ENCODE measurements around the gene POR.

The POR gene

DNA sequence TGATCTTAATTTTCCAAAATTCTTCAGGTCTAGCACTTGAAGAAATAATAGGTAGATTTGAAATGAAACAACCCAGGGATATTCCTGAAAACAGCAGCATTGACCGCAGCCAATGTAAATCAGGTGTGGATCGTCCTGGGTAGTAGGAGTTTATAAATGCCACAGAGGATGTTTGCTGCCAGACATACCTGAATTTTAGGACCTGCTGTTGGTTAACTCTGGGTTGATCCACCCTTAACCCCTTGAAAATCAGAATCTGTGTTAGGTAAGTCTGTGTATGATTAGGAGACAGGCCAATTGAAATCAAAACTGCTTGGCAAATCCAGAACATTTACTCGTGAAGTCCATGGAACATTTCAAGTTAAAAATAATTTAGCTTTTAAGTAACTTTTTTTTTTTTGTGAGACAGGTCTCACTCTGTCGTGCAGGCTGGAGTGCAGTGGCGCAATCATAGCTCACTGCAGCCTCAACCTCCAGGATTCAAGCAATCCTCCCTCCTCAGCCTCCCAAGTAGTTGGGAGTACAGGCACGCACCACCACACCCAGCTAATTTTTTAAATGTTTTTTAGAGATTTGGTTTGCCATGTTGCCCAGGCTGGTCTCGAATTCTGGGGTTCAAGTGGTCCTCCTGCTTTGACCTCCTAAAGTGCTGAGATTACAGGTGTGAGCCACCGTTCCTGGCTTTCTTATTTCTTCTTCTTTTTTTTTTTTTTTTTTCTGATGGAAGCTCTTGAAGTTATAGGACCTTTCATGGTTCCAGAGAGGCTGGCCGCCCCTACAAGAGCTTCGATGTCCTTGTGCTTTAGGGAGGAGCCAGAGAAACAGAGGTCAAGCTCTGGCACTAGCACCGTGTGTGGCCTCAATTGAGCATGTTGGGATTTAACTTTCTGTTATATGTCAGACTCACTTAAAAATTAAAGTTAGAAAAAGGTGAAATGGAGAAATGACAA lies 2.0 kb downstream of the POR start:
- no peak for DNase-seq

DNA sequence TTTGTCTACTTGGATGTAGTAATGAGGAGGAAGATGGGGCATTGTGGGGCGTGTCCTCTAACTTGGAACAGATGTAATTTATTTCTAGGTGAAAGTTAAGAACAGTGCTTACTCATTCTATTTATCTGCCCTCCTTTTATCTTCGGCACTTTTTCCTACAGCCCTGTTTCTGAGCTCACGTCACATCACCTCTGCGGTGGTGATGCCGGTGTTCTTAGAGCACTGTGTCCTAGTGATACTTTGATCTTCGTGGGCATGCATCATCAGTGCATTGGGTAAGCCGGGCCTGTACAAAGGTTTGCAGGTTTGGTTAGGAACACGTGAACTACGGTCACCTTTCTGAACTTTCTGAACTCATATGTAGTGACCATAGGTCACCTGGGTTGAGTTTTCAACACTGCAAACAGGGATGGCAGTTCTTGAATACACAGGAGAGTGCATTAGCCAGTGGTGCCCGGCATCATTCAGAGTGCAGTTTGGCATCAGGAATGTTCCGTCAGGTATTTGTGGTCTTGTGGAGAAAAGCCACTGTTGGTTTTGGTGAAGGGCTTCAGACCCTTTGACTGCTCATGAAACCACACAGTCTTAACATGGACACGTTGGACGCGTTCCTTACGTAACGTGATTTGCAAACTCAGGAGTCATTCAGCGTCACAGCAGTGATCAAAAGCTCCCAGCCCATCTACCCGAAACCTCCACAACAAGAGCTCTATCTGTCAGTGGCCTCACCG lies 5.6 kb downstream of the POR start:
- DNase-seq, result peak; percentile 49

DNA sequence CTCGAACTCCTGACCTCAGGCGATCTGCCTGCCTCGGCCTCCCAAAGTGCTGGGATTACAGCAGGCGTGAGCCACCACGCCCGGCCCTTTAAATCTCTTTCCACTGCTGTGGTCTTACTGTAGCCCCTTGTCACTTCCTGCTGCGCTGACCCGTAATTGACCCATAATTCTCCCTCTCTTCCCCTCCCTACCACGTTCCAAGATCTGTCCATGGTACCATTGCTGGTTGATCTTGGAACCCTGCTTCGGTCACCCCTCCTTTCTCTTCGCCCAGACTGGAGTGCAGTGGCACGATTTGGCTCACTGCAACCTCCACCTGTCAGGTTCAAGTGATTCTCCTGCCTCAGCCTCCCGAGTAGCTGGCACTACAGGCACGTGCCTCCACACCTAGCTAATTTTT lies 6.5 kb downstream of the POR start:
- DNase-seq, result no peak

DNA sequence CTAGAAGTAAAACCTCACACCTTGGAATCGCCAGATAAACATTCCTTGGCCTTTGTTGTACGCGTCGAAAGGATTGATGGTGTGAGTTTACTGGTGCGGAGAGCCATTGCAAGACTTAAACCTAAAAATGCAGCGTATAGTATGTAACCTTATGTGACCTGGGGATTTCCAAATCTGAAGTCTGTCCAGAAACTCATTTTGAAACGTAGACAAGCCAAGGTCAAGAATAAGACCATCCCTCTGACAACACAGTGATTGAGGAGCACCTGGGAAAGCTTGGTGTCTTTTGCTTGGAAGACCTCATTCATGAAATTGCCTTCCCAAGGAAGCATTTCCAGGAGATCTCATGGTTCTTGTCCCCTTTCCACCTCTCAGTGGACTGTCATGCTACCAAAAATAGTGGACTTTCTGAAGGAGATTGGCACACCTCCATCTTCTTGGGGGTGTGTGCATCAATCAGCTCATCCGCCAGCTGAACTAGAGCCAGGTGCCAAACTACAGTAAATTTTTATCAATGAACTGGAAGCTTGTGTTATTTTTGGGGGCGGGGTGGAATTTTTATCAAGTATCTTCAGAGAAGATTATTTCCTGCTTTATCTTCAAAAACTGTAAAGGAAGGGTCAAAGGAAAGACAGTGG lies 8.1 kb downstream of the POR start:
- no peak for DNase-seq

DNA sequence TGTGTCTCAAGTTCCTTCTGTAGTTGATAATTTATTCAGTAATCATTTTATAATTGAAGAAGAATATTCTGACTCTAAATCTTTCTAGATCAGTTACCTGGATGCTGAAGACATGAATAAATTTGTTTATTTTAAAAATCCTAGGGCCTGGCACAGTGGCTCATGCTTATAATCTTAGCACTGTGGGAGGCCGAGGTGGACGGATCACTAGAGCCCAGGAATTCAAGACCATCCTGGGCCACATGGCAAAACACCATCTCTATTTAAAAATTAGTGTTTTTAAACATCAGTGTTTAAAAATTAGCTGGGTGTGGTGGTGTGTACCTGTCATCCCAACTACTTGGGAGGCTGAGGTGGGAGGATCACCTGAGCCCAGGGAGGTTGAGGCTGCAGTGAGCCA lies 9.3 kb downstream of the POR start:
- DNase-seq, result no peak

DNA sequence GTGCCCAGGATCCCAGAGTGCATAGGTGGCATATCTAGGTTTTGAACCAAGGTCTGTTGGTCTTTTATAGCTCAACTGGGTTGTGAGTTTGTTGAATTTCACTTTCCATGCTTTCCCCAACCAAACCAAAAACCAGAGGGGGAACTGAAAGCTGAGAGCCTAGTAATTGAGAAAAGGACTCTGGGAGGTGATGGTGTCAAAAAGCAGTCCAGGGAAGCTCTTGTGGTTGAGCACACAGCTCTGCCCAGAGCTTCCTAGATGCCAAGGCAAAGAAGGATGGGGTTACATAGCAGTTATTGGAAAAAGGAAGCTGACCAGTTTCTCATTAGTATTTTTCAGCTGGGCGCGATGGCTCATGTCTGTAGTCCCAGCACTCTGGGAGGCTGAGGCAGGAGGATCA lies 9.9 kb downstream of the POR start:
- DNase-seq, result no peak

DNA sequence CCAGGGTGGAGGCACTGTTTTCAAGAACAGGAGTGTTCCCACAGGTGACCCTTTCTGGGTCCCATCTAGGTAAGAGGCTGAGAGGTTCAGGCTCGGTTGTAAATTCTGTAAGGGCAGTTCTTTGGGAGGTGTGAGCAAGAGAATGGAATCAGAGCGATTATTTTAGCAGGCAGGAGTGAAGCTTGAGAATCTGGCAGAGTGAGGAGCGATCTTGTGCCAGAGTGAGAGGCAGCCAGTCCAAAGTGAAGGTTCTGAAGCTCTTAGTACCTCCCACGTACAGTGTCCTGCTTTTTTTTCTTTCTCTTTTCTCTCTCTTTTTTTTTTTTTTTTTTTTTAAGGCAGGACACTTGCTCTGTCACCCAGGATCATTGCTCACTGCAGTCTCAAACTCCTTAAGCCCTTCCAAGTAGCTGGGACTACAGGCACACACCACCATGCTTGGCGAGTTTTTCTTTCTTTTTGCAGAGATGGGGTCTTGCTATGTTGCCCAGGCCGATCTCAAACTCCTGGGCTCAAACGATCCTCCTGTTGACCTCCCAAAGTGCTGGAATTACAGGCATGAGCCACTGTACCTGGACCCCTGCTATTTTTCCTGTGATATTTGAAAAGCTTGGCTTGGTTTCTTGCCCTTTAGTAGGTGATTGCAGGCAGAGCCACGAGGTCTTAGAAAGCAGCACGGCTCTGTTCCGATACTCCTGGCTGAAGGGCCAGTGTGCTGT lies 10.9 kb downstream of the POR start:
- DNase-seq, result no peak

DNA sequence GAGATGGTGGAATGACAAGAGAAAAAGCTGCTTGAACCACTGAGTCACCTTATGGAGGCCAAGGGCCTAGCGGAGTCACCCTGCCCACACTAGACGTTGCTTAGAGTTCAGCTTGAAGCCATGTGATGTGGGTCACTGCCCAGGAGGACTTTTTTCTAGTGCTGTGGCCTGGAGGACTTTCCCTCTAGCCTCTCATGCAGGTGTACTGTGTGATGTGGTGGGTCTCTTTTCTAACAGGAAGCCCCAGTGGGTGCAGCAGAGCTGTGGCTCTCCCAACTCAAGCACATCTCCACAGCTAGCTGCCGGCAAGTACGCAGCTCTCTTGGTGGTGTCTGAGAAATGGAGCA lies 13.6 kb downstream of the POR start:
- DNase-seq, result no peak

DNA sequence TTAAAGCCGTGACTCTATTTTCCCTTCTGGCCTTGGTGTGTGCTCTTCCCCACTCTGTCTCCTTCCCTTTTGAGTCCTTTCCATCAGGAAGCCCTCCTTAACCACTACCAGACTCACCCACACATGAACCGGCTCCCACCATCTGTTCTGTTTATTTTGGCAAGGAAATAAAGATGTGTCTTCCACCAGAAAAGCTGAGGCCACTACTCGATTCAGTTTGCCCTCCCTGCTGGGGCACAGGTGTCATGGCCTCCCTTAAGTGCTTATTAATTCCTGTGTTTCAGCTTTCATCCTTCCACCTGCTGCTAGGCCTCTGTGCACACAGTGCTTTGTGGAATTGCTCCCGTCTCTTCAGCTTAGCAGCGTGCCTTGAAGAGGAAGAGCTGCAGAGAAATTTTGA lies 16.7 kb downstream of the POR start:
- no peak for DNase-seq

DNA sequence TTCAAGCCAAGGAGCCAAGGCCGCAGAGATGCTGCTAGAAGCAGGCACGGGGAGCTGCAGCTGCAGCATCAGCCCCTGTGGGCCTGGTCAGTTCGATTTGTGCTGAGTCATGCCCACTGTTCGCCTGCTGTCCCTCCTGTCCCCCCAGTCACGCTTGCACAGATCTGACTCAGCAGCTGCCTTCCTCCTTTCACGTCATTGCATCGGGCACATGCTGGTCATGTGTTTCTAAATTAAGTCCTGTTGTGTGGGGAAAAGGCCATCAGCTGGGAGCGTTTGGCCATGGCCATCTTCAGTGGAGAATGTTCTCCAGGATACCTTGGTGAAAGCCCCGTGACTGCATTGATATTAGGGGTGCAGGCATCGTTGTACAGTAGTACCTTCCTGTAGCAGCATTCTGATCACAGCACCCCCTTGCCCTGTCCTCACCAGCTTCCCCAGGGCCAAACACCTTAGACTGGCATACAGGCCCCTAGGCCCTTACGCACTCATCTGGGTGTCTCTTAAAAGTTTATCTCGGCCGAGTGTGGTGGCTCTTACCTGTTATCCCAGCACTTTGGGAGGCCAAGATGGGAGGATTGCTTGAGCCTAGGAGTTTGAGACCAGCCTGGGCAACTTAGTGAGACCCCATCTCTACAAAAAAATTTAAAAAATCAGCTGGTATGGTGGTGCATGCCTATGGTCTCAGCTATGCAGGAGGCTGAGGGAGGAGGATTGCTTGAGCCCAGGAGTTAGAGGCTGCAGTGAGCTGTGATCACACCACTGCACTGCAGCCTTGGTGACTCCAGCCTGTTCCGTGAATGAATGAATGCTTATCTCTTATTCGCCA lies 23.2 kb downstream of the POR start:
- no peak for DNase-seq

DNA sequence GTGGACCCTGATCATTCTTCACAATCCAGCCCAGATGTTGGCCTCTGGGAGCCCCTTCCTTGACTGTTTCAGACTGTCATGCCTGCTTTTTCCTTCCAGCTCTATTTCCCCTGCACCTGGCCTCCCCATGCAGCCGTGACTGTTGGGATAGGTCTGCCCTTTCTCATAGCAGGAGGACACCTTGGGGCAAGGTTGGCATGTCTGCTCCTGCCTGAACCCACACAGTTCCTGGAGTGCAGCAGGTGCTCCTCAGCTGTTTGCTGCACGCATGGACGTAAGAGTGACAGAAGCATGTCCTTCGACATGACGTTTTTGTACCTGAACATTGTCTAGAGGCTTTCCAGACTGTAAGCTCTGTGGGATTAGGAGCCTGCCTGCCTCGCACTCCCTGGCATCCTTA lies 24.0 kb downstream of the POR start:
- no peak for DNase-seq

DNA sequence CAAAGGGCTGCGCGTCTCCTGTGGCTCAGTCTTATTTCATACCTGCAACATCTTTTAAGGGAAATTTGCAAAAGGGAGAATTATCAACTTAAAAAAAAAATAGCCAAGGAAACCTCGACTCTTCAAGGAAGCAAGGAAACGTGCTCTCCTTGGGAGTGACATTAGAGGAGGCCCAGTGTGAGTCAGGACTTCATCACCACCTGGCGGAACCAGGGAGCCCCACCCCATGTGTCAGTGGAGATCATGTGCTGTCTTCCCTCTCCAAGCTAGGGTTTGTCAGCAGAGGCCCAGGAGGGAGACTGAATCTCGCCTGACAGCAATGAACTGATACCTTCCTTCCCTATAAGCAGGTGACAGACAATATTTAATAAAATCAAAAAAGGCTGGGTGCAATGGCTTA lies 28.9 kb downstream of the POR start:
- DNase-seq, result no peak

DNA sequence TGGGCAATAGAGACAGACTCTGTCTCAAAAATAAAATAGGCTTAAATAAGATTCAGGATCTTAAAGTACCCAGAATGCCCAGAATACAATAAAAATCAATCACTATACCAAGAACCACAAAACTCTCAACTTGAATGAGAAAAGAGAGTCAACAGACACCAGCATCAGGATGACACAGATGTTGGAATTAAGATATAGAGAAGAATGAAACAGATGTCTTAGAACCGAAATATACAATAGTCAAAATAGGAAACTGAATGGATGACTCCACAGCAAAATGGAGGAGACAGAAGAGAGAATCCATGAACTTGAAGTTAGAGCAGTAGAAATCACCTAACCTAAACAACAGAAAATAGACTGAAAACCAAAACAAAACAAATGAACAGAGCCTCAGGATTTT lies 29.6 kb downstream of the POR start:
- DNase-seq, result no peak

DNA sequence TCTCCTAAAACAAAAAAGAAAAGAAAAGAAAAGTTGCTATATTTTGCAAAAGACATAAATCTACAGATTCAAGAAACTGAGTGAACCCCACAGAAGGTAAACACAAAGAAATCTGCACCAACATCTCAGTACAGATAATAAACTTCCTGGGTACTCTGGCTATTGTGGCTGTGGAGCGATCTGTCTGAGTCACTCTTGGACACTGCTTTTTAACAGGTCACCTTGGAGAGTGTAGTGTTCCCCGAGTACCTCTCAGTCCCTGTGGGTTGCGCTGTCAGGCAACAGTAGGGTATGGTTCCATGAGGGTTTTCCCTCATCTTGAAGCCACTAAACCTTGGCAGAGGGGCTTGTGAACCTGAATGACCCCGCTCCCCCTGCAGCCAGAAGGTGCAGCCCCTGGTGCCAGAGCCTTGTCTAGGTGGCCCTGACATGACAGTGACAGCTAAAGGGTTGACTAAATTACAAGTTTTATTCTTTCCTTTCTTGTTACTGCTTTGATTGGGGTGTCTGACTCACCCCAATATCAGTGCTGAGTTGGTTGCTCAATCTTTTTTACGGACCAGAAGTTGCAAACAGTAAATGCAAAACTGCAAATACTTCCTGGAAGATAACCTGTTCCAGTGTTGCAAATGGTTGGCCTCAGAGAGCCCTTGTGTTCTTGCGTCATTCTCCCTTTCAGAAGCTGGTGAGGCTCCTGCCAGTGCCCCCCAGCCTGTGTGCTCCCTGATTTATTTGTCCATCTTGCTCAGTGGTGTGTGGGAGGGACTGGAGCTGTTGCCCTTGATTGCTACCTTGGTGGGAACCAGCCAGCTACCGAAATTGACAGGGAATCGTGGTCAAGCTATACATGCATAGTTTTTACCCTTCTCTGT lies 30.6 kb downstream of the POR start:
- DNase-seq, result no peak

DNA sequence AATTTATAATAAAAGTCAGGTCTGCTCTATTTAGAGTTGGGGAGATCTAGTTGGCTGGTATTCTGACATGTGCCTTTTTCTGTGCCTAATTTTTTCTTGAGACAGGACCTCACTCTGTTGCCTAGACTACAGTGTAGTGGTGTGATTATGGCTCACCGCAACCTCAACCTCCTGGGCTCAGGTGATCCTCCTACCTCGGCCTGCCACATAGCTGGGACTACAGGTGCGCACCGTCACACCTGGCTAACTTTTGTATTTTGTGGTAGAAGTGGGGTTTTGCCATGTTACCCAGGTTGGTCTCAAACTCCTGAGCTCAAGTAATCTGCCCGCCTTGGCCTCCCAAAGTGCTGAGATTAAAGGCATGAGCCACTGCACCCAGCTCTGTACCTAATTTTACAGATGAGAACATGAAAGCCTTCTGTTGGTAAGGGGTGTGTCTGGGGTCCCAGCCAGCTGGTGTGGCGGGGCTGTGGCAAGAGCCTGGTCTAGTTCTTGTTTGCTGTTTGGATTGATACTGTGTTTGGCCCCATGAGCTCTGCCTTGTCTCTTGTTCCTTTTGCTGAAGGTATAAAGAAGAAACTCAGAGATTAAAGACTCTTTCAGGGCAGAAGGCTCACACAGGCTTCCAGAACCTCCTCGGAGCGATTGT lies 31.4 kb downstream of the POR start:
- DNase-seq, result no peak

DNA sequence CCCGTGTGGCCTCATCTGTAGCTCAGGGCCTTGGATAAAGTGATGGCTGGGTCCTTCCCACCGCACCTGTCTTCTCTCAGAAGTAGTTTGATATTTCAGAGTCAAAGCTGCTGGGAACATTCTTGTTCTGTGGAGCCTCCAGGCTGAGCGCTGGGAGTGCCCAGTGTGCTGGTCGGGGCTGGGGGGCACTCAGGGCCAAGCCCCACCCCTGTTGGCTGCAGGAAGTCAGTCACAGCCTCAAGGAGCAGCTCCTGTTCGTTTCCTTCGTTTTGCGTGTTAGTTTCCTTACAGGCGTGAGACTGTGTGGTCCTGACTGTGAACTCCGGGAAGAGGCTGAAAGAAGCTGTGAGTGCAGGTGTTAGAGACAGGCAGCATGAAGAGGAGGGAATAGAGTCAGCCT lies 33.2 kb downstream of the POR start:
- no peak for DNase-seq

DNA sequence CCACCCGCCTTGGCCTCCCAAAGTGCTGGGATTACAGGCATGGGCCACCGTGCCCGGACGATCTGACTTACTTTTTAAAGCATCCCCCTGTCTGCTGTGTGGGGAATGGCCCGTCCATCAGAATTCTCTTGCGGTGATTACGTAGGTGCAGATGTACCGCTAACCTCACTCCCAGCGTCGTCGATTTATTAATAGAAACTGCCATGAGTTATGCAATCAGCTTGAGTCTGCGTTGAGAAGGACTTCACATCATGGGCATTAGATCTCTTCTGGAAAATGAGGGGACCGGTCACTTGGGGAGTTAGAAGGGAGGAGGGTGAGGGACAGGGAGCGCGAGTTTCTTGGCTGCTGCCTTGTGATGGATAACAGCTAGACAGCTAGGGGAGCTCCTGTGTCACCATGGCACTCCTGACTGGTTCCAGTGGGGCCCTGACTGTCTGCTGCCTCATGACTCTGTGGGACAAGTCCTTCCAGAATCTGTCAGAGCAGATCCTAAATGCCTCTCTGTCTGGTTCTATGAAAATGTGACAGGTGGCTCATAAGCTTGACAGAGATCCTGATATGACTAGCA lies 35.2 kb downstream of the POR start:
- no peak for DNase-seq

DNA sequence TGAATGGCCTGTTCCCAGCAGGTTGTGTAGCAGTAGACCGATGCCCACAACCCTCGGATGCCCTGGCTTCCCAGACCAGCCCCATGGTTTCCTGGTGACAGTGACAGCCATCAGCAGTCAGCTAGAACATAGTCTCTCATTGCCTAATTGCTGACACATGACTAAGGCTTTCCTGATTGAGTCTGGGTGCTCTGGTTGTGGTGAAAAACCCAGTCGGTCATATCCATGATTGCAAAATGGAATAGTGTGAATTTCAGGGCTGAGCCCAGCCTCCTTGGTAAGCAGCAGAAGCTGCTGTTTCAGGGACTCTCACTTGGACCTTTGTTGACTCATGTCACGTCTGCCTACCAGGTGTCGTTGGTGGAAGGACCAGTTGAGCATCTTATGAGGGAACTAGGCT lies 36.6 kb downstream of the POR start:
- no peak for DNase-seq

DNA sequence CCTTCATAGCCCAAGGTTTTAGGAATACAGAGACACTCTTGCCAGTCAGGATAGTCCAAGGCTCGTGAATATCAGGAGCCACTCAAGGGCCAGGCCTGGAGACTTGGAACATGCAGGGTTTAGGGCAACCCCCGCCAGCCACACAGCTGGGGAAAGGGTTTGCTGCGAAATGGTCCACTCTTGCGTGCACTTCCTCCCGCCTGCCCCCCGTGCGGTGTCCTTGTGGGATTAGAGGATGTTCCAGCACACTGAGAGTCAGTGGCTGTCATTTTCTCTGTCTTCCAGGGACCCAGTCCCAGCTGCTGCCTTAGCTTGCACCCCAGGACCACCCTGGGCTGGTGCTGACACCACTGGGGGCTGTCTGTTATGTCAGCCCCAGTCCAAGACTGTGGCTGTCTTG lies 38.5 kb downstream of the POR start:
- DNase-seq, result no peak

DNA sequence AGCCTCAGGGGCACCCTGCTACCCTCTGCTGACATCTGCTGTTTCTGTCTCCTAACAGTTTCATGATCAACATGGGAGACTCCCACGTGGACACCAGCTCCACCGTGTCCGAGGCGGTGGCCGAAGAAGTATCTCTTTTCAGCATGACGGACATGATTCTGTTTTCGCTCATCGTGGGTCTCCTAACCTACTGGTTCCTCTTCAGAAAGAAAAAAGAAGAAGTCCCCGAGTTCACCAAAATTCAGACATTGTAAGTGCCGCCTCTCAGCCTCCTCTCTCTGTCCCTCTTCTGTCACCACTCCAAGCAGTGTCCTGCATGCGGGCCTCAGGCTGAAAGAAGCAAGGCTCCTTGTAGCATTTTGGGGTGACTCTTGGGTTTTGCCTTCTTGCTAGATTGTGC lies 39.0 kb downstream of the POR start:
- no peak for DNase-seq
